Spleen (tissue), 7 donors: ENCODE measurements around the gene PIK3CB.

ENCODE experiments used
- POLR2A ChIP-seq, 3 donors: fragments of 450-650 bp; IDR thresholded peaks; one replicate each; pipeline ENCODE4 v1.5.1; 2017; ENCODE audit warnings: antibody characterized with exemption in 3 of 3, mild to moderate bottlenecking in 1 of 3
- POLR2AphosphoS5 ChIP-seq, 3 donors: sonication (generic); formaldehyde crosslinking; IDR thresholded peaks; one replicate each; pipeline ENCODE4 v1.5.1; 2017; ENCODE audit warnings: antibody characterized with exemption in 3 of 3
- TF ChIP-seq, protein P1 (sequence below), 11 experiments: fragments of 200-600 bp in 7 of 11; fragments of 450-650 bp in 4 of 11; sonication (generic) in 4 of 11; IDR thresholded peaks in 8 of 11; conservative IDR thresholded peaks in 3 of 11; 1 replicate in 7 of 11; 2 replicates in 4 of 11; pipeline versions ENCODE4 v1.4.0 to v1.8.0; 2016 to 2021; ENCODE audit warnings: antibody characterized with exemption in 11 of 11, inconsistent platforms in 4 of 11, mild to moderate bottlenecking in 1 of 11
- donor health status: DM: no; HTN: no; CAD: no; lungs with moderate emphysema.
- donor health status: DM: no; HTN: no; CAD: no.
- donor health status: DM: no; HTN: no; CAD: no.

DNA sequence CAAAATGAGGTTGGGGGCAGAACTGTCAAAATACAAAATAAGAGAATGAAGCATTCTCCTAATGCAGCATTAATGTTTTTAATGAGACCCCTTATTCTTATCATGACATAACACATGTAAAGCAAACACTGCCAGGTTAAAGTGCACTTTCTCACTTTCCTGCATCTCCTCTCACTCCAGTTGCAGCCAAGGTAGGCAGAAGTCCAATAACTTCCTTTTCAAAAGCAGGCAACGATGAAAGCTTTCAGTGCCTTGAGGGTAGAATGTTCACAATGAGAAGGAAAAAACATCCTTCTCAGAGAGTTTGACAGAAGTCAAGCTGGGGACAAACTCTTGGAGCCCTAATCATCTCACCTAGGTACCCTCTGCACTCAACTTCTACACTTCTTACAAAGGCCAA is 166.6 kb downstream of the PIK3CB start:
- TF ChIP-seq, protein P1, sequence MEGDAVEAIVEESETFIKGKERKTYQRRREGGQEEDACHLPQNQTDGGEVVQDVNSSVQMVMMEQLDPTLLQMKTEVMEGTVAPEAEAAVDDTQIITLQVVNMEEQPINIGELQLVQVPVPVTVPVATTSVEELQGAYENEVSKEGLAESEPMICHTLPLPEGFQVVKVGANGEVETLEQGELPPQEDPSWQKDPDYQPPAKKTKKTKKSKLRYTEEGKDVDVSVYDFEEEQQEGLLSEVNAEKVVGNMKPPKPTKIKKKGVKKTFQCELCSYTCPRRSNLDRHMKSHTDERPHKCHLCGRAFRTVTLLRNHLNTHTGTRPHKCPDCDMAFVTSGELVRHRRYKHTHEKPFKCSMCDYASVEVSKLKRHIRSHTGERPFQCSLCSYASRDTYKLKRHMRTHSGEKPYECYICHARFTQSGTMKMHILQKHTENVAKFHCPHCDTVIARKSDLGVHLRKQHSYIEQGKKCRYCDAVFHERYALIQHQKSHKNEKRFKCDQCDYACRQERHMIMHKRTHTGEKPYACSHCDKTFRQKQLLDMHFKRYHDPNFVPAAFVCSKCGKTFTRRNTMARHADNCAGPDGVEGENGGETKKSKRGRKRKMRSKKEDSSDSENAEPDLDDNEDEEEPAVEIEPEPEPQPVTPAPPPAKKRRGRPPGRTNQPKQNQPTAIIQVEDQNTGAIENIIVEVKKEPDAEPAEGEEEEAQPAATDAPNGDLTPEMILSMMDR (IDR thresholded peaks at IDR 0.05 in 8 of 11, conservative IDR thresholded peaks at IDR 0.05 in 3 of 11): no peak
- TF ChIP-seq POLR2A (IDR thresholded peaks at IDR 0.05): no peak
- TF ChIP-seq POLR2AphosphoS5 (IDR thresholded peaks at IDR 0.05): no peak
